Measurements from ENCODE around the gene PTGES2. TPM values are rescaled to one million over a fixed set of nuclear protein-coding genes. Genes with fewer than 3 reads are reported as not detected.

PTGES2 gene
- total RNA-seq, 4 donors from 2014 or later, result 58.0 to 72.7 (median 60.5) TPM

DNA sequence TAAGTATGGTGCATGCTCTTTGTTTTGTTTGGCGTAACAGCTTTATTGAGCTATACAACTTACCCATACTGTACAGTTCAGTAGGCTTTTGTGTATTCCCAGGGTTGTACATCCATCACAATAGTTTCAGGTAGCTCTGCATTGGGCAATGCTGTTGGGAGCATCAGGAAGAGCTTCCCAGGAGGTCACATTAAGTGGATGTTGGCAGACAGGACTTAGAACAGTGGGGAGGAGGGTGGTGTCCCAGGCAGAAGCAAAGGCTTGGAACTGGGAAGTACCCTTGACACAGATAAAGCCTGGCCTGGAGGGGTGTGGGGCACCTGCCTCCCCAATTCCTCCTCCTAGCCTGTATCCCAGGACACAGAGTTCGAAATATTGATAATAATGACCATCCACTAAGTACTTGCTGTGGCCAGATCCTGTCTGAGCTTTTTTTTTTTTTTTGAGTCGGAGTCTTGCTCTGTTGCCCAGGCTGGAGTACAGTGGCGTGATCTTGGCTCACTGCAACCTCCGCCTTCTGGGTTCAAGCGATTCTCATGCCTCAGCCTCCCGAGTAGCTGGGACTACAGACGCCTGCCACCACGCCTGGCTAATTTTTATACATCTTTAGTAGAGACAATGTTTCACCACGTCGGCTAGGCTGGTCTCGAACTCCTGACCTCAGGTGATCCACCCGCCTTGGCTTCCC is 33.8 kb upstream of the PTGES2 start:
- no peak overlapping the region for H3K27ac ChIP-seq (replicated peaks in 1 of 4)
- peaks cover 20 to 29% (median 22%) of the 10 kb centered on the region in 4 donors for H3K4me1 ChIP-seq
- no peaks in the 10 kb centered on the region for H3K27me3 ChIP-seq
- TF ChIP-seq CTCF (IDR thresholded peaks at IDR 0.05) (no peak), POLR2A (IDR thresholded peaks at IDR 0.05; ENCODE audit: low read depth) (no peak), POLR2AphosphoS5 (IDR thresholded peaks at IDR 0.05) (no peak), EP300 (IDR thresholded peaks at IDR 0.05) (no peak)
- intact Hi-C loops (cut with DNase I), result no loop called here
- 90% methylated on average over 13 of the region's 13 CpGs for WGBS
- H3K4me3 ChIP-seq, result no peak overlapping the region
- no peak for DNase-seq (ENCODE audit: extremely low spot score)
- H3K36me3 ChIP-seq, result peaks cover 10 to 41% (median 36%) of the 10 kb centered on the region in 4 donors
- H3K9me3 ChIP-seq, result no peaks in the 10 kb centered on the region

GRCh38 chr9:128160603-128160987 is 33.1 kb upstream of the PTGES2 start:
- no peak for TF ChIP-seq CTCF (IDR thresholded peaks at IDR 0.05)
- no peak for TF ChIP-seq EP300 (IDR thresholded peaks at IDR 0.05)
- TF ChIP-seq POLR2A (IDR thresholded peaks at IDR 0.05; ENCODE audit: low read depth), result no peak
- TF ChIP-seq POLR2AphosphoS5 (IDR thresholded peaks at IDR 0.05), result no peak
- H3K27ac ChIP-seq (replicated peaks in 1 of 4), result peak overlapping the region; percentile 71 to 83 (median 77)
- H3K36me3 ChIP-seq, result peaks cover 2 to 34% (median 28%) of the 10 kb centered on the region in 4 donors
- intact Hi-C loops (cut with DNase I), result no loop called here
- H3K27me3 ChIP-seq, result no peaks in the 10 kb centered on the region
- H3K9me3 ChIP-seq, result no peaks in the 10 kb centered on the region
- DNase-seq (ENCODE audit: extremely low spot score), result no peak
- peaks cover 20 to 29% (median 22%) of the 10 kb centered on the region in 4 donors for H3K4me1 ChIP-seq
- WGBS, result 1% methylated on average over 12 of the region's 23 CpGs
- H3K4me3 ChIP-seq, result peak overlapping the region; percentile 74 to 84 (median 77)

GRCh38 chr9:128159784-128160602 is 32.5 kb upstream of the PTGES2 start, which contains the start of gene BBLN:
BBLN (plus strand) TSS chr9:128160265; CDS start chr9:128160408, 143 bp downstream.
- peak; percentile 51 for TF ChIP-seq POLR2A (IDR thresholded peaks at IDR 0.05; ENCODE audit: low read depth)
- TF ChIP-seq CTCF (IDR thresholded peaks at IDR 0.05), result peak in 1 of 3 experiments; percentile 6
- TF ChIP-seq EP300 (IDR thresholded peaks at IDR 0.05), result no peak
- TF ChIP-seq POLR2AphosphoS5 (IDR thresholded peaks at IDR 0.05), result peak; percentile 73 to 89
- H3K4me1 ChIP-seq, result peaks cover 20 to 29% (median 22%) of the 10 kb centered on the region in 4 donors
- H3K27ac ChIP-seq (replicated peaks in 1 of 4), result peak within 1 kb of the TSS; percentile 71 to 83 (median 77)
- peak within 1 kb of the TSS; percentile 74 to 84 (median 77) for H3K4me3 ChIP-seq
- no peaks in the 10 kb centered on the region for H3K9me3 ChIP-seq
- H3K36me3 ChIP-seq, result peaks cover 0 to 28% (median 23%) of the 10 kb centered on the region in 4 donors
- intact Hi-C loops (cut with DNase I), result no loop called here
- peak; percentile 98 for DNase-seq (ENCODE audit: extremely low spot score)
- H3K27me3 ChIP-seq, result no peaks in the 10 kb centered on the region
- under 1% methylated on average over 50 of the region's 77 CpGs for WGBS

DNA sequence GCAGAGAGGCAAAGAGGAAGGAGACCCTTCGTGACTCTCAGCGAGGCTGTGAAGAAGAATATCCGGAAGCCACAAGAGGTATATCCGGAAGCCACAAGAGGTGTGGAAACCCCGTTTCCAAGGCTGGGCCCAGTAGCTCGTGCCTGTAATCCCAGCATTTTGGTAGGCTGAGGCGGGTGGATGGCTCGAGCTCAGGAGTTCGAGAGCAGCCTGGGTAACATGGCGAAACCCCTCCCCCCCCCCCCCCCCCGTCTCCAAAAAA is 31.9 kb upstream of the PTGES2 start:
- 43% methylated on average over 10 of the region's 11 CpGs for WGBS
- no peak for DNase-seq (ENCODE audit: extremely low spot score)
- peak overlapping the region; percentile 74 to 84 (median 77) for H3K4me3 ChIP-seq
- no peaks in the 10 kb centered on the region for H3K9me3 ChIP-seq
- peaks cover 0 to 23% (median 17%) of the 10 kb centered on the region in 4 donors for H3K36me3 ChIP-seq
- H3K27ac ChIP-seq (replicated peaks in 1 of 4), result peak overlapping the region; percentile 65 to 83 (median 76)
- H3K4me1 ChIP-seq, result peaks cover 20 to 29% (median 22%) of the 10 kb centered on the region in 4 donors
- TF ChIP-seq POLR2AphosphoS5 (IDR thresholded peaks at IDR 0.05), result no peak
- no peak for TF ChIP-seq EP300 (IDR thresholded peaks at IDR 0.05)
- TF ChIP-seq CTCF (IDR thresholded peaks at IDR 0.05), result no peak
- no peak for TF ChIP-seq POLR2A (IDR thresholded peaks at IDR 0.05; ENCODE audit: low read depth)
- no peaks in the 10 kb centered on the region for H3K27me3 ChIP-seq
- intact Hi-C loops (cut with DNase I), result no loop called here
